Measurements from ENCODE around the gene YAP1.

DNA sequence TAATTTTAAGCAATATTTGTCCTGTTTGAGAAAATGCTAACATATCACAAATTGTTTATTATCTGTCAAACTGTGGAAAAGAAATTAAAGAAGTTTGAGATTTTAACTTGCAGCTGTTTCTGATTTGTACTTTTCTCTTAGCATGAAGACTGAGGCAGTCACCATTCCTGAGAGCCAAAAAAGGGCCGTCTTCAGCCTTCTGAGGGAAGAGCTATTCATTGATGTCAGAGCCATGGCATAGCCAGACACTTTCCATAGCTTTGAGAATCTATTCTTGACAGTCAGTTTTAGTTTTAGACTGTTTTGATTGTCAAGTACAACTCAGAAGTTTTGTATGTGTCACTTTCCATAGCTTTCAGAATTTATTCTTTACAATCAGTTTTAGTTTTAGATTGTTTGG is 32.1 kb downstream of the YAP1 start:
- TF ChIP-seq EZH2 (IDR thresholded peaks at IDR 0.05; ENCODE audit: insufficient read depth, poor library complexity, severe bottlenecking) (no peak), EZH2phosphoT487 (IDR thresholded peaks at IDR 0.05; ENCODE audit: insufficient read depth, low read depth) (no peak)
